Stromal cell of bone marrow (primary cell): ENCODE data around the gene RSRP1.
"Not testable (repeated sequence)": the region's sequence is repeated elsewhere in the genome, so short reads cannot be mapped to it uniquely, and the experiment has no call there.

Experiments used
- DNase-seq: peaks from one replicate; pipeline ENCODE4 v3.0.0-alpha.2; 2012; ENCODE audit warnings: low read depth

The RSRP1 gene, protein sequence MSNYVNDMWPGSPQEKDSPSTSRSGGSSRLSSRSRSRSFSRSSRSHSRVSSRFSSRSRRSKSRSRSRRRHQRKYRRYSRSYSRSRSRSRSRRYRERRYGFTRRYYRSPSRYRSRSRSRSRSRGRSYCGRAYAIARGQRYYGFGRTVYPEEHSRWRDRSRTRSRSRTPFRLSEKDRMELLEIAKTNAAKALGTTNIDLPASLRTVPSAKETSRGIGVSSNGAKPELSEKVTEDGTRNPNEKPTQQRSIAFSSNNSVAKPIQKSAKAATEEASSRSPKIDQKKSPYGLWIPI

DNA sequence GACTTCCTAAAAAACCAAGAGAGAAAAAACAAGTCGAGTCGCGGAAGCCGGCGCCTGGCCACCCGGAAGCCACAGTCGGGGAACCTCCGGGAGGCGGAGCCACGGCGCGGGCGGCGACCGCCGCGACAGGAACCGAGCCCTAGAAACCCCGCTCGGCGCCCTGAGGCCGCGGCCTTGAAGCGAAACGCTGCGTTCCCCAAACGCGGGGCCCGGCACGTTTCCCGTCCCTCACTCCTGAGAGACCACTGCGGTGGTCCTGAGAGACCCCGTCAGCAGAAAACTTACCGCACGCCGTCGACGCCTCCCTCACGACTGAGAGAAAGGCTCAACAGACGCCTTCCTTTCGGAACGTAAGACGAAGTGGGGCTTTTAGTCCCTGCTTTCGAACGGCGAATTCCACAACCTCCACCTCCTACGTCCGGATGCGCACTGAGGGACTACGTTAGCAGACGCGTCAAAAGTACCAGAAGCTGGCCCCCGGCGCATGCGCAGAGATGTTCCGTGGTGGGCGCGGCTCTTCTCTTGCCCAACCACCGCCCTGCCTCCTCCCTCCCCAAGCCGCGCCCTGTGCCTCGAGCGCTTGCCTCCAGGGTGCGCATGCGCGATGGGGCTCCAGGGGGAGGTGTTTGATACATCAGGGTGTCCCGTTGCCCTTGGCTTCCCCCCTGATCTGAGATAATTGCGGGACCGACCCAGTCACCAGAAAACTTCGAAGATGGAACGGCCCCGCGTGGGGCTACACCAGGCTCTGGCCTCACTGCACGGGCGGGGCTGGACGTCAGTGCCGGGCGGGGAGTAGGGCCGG is at the start of gene RSRP1:
RSRP1 (minus strand) TSS at position 431 of the 805 bp plus-strand sequence. CDS start 491 bp downstream, outside the sequence.
- peak; percentile 97 for DNase-seq

DNA sequence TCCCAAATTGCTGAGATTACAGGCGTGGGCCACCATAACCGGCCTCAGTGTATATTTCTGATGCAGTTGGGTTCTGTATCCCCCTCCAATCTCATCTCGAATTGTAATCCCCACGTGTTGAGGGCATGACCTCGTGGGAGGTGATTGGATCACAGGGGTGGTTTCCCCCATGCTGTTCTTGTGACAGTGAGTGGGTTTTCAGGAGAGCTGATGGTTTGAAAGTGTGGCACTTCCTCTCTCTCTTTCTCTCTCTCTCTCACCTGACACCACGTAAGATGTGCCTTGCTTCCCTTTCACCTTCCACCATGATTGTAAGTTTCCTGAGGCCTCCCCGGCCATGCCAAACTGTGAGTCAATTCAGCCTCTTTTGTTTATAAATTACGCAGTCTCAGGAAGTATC is 49.2 kb upstream of the RSRP1 start:
- DNase-seq: not testable (repeated sequence)

DNA sequence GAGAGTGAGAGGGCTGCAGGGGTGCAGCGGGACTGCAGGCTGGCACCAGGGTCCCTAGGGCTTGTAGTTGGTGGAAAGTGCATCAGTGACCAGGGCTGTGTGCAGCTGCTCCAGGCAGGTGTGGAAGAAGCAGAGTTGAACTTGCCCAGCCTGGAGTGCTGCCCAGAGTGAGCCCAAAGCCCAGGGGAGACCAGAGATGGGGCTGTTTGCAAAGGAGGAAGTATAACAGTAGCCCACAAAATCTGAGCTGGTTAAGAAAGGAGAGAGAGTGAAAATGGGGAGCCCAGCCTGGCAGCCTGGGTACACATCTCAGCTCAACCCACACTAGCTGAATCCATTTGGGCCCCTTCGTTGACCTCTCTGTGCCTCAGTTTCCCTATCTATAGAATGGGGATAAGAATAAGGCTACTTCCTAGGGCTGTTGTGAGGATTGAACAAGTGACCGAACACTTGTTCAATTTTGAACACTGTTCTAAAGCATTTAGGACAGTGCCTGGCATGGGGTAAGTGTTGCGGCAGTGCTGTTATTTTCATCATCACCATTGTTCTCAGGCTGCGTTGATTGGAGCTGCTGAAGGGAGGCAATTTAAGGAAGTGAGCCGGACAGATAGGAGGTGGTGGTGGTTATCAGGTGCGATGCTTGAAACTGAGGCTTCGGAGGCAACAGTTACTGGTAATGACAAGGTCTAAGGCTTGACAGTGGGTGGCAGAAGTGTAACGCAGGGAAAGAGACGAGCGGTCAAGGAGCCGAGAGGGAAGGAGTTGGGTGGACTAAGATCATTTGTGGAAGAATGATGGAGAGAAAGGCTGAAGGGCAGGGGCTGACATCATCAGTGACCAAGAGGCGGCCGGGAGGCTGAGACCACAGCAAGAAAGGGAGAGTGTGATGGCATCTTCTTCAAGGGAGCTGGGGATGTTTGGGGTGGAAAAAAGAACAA is 47.9 kb upstream of the RSRP1 start:
- not testable (repeated sequence) for DNase-seq

DNA sequence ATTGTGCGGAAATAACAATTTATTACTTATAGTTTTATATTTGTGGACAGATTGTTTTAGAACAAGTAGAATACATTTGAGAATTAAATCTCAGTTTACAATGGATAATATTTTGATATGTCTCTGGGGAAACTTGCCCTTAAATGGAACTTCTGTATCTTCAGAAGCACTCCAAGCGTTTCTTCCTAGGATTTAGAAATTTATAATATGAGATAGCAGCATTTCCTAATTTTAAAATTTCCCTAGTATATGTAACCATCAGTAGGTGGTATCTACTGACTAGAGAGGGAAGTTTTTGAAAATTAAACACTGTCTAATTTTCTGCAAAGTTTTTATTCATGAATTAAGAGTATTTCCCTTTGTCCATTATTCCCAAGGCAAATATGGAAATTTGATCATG is 46.2 kb upstream of the RSRP1 start:
- DNase-seq: not testable (repeated sequence)

DNA sequence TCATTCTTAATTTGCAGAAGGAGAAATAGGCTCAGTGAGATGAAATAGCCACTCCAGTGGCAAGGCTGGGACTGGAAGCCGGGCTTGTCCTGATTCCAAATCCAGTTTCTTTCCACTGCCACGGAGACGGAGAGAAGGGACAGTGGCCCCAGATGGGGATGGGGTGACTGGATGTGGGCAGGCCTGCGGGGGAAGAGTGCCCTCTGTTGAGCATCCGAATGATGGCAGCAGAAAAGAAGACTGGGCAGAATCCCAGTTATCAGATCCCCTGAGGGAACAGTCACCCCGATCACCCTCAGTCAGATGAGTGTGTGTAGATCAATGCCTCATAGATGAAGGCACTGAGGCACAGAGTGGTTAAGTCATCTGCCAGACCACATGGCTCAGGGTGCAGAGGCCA is 42.8 kb upstream of the RSRP1 start:
- DNase-seq: not testable (repeated sequence)

DNA sequence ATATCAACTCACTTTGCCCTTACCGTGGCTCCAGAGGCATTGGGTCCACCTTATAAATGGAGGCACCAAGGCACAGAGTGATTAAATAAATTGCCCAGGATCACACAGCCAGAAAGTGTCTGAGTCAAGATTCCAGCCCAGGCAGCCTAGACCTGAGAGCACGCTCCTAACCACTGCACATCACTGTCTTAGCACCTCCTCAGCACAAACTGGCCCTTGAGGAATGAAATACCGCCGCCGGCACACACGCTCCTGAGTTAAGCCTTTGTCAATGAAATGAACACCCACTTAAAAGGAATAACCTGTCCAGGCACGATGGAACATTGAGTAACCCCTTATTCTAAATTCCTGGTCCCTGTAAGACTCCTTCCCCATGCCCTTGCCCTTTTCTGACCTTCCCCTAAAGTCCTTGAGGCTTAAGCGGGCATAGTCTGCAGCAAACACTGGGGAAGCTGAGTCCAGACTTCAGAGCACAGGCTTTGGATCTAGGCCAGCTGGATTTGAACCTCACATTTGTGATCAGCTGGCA is 41.4 kb upstream of the RSRP1 start:
- not testable (repeated sequence) for DNase-seq

DNA sequence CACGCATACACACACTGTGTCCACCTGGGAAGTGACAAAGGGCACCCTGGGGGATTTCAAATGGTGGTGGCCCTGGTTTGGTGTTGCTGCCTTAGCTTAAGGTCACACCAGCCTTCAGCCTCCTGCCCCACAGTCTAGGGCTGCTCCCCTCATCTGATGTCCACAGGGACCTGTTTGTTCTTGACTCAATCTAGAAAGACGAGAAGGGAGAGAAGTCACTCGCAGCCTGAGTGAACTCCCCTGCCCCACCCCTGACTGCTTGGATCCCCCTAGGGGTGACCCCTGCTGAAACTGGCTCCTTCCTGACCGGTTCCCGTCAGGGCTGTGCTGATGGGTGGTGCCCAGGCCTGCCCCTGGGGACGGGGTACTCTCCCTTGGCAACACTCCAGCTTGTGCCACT is 39.9 kb upstream of the RSRP1 start:
- not testable (repeated sequence) for DNase-seq

DNA sequence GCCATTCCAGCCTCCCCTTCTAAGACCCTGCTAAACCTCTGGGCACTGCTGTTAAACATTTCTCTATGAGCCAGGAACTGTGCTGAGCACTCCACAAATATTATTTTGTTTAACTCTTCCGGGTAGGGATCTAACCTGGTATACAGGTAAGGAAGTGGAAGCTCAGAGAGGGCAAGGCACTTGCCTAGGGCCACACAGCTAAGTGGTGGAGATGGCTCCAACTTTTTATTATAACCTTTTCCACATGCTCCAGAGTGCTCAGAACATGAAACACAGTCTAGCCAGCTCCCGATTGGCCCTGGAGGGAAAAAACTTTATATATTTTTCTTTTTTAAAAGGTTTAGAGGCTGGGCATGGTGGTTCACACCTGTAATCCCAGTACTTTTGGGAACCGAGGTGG is 38.6 kb upstream of the RSRP1 start:
- not testable (repeated sequence) for DNase-seq

DNA sequence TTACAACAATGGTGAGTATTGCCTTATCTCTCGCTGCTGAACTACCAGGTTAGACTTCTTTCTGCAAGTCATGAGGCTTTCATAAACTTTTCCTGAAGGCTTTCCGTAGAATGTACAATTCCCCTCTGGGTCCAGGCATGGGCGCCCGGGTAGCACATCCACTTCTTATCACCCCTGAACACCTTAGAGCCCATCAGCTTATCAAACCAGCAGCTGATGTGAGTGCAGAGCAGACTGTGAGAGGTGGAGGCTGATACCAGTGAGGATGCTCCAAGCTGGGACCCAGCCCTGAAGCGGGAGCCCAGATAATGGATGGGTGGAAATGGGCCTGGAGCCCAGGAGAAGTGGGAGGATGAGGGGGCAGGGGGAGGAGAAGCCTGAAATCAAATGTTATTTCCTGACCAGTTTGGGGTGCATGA is 32.4 kb upstream of the RSRP1 start:
- DNase-seq: not testable (repeated sequence)

DNA sequence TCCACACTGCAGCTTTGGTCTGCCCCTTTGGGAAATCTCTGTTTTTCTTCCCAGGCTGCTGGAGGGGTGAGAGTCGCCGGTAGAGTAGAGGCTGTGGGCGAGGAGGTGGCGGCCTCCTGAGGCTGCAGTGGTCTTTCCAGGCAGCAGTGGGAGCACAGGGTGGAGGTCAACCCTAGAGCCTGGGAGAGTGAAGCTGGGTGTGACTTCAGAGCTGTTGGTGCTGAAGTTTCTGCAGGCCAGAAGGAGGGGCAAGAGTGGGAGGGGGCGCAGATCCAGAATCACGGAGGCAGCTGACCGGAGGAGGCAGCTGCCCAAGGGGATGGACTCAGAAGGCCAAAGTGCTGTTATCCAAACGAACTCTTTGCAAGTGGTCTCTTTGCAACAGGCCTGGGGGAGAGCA is 31.5 kb upstream of the RSRP1 start:
- DNase-seq: not testable (repeated sequence)

DNA sequence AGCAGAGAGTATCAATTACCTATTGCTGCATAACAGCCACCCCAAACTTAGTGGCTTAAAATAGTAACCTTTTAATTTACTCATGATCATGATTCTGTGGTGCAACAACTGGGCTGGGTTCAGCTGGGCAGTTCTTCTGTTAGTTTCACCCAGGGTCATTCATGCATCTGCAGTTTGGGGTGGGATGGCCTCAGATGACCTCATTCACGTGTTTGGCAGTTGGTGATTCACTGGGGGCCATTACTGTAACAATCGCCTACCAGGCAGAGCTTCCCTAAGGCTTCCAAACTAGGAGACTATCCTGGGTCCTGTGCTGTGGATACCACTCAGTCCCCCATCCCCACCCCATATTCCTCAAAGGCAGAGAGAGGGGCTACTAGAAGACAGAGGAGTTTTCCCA is 31.1 kb upstream of the RSRP1 start:
- DNase-seq: not testable (repeated sequence)

DNA sequence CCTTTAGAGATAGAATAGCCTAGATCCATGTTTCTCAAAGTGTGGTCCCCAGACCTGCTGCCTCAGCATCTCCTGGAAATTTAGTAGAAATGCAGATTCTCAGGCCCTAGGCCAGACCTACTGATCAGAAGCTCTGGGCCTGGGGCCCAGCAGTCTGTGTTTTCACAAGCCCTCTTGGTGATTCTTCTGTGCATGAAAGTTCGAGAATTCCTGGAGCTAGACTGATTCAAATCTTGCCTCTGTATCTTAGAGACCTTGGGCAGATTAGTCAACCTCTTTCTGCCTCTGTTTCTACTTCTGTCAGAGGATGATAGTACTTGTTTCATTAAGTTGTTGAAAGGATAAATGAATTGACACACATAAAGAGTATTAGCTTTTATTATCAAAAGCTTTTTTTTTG is 30.0 kb upstream of the RSRP1 start:
- DNase-seq: not testable (repeated sequence)

DNA sequence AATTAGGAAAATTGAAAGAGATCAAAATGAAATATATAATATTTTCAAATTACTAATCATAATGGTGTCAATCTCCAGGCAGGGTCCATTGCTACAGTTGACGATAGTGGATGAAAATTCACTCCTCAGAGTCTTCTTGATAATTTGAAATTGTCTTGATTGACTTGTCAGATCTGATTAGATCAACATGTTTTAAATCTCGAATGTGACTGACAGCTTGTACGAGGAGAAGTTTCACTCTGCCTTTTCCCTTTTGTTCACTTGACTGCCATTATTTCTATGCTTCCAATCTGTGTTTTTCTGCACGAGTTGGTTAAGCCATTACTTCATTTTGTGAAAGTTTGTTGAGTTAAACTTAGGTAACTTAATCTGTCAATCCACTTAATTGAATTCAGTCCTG is 28.4 kb upstream of the RSRP1 start:
- DNase-seq: not testable (repeated sequence)

DNA sequence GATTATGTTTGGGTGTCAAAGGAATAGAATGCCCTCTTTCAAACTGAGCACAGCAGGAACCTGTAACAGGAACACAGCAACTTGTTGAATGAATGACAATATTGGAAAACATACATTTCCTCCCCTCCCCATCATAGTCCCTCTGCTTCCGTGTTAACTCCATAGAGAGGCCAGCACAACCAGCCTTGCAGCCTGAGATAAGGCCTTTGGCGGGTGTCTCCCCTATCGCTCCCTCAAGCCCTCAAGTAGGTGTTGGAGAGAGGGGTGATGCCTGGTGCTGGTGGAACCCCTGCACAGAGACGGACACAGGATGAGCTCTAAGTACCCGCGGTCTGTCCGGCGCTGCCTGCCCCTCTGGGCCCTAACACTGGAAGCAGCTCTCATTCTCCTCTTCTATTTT is 25.0 kb upstream of the RSRP1 start, which contains the start of gene RHD:
RHD (plus strand) TSS at position 272 of the 400 bp plus-strand sequence; CDS start at position 311, 39 bp downstream.
- not testable (repeated sequence) for DNase-seq

DNA sequence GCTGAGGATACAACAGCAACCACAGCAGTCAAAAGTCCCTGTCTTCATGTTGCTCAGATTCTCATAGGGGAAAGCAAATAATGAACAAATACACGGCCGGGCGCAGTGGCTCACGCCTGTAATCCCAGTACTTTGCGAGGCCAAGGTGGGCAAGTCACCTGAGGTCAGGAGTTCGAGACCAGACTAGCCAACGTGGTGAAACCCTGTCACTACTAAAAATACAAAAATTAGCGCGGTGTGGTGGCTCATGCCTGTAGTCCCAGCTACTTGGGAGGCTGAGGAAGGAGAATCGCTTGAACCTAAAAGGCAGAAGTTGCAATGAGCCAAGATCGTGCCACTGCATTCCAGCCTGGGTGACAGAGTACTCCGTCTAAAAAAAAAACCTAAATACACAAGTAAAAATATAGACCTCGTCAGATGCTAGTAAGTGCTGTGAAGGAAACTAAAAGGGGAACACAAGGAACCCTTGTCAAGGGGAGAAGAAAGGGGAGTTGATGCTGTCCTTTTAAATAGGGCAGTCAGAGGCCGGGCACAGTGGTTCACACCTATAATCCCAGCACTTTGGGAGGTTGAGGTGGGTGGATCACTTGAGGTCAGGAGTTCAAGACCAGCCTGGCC is 21.0 kb upstream of the RSRP1 start:
- not testable (repeated sequence) for DNase-seq

DNA sequence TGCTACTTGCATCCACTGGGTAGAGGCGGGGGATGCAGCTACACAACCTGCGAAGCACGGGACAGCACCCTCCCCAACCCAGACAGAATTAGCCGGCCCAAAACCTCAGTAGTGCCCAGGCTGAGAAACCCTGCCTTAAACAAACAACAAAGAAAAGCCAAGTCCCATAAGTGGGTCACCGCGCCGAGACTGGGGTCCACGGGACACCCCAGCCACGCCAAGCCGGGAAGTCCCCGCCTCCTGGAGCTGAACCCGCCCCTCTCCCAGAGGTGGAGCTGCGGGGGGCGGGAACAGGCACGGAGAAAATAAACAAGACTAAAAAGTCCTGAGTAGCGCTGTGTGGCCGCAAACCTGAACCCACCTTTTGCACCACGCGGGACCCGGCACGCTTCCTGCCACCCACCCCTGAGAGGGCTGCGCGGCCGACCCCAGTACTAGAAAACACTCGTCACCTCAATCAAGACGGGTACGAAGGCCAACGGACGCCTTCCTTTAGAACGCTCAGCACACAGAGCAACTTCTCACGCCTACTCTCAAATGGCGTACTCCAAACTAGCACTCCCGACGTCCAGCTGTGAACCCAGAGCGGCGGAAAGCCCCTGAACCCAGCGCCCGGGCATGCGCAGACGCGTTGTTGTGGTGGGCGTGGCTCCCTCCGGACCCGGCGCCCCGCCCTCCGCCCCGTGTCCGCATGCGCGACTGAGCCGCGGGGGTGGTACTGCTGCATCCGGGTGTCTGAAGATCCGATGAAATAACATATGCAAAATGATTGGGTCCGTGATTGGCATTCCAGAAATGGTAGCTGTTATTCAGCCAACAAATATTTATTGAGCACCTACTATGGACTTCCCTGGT is 20.3 kb upstream of the RSRP1 start:
- DNase-seq: peak; percentile 50

DNA sequence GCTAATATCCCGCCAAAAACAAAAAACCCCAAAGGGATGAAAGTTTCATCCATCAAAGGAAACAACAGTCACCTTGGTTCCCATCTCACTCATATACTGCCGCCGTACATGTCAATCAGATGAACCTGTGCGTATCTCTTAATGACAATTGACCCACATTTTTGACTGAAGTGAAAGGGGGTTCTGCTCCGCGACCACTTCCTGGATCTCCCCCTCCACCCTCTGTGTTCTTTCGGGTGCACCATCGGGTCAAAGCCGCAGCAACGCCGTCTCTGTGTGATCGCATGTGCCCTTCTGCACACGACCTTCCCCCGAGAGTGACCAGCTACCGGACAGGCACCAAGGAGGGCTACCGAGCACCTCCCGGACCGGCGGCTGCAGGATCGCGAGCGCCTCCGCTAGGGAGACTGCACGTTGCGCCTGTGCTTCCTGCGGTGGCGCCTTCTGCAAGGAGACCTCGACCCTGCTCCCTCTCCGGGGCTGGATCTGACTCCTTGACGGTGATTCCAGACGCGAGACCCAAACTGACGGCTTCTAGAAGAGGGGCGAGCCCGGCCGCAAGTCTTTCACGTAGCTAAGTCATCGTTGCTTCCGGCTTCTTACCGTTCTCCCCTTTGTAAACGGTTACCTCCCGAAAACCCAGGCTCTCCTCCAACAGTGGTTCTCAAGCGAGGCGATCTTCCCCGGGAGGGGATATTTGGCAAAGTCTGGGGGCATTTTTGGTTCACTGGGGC is 19.5 kb upstream of the RSRP1 start:
- DNase-seq: not testable (repeated sequence)

DNA sequence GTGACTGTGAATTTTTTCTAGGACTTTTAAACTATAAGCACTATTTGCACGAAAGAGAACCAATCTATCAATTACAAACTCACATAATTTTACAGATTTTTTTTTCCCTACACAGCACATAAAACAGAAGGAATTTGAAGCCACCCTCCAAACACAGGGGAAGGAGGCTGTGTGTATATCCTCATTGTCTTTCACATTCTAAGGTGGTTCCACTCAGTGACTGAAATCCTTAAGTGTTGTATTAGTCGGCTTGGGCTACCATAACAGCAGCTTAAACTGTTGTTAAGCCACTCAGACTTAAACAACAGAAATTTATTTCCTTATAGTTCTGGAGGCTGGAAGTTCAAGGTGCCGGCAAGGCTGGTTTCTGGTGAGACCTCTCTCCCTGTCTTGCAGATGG is 13.1 kb upstream of the RSRP1 start:
- not testable (repeated sequence) for DNase-seq

DNA sequence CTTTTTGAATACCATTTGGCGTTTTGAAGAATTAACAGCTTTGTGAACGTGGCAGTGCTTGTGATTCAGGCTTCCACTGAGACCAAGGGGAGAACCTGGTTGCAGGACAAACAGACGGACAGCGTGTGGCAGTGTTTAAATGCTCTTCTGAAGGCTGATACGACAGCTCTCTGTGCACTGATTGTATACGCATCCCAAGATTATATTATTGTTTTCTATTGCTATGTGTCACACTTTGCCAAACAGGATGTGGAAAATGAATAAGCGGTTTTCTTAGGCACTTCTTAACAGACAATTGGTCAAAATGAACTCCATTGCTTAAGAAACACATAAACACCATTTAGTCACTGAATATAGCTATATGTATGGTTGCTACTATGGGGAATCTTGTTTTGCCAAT is 12.6 kb upstream of the RSRP1 start:
- peak; percentile 16 for DNase-seq

DNA sequence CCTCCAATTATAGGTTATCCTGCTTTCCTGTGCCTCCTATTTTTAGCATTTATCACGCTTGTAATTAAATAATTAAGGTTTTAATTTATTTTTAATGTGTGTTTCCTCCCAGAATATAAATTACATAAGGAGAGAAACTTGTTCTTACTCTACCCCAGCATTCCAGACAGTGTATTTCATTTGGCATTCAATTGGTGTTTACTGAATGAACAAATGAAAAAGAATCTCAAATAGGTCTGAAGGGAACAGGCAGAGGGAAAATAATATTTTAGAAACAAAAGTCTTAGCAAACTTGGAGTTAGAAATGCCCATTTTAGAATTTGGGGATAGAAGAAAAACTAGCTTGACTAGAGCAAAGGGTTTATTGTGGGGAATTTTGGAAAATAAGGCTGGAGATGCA is 9.9 kb upstream of the RSRP1 start:
- peak; percentile 25 for DNase-seq
